Measurements from ENCODE around the gene METTL16.
"Not testable (repeated sequence)": the region's sequence is repeated elsewhere in the genome, so short reads cannot be mapped to it uniquely, and the experiment has no call there.

The METTL16 gene

GRCh38 chr17:2545393-2545792, 33.7 kb upstream of the METTL16 start:
- in situ Hi-C loops (cut with HindIII; ENCODE audit: low sequenced_read_pairs), result no loop called here
- no peak for TF ChIP-seq CTCF (IDR thresholded peaks at IDR 0.05; ENCODE audit: low read depth, low read length)
- H3K4me3 ChIP-seq (ENCODE audit: low read depth, low read length), result no peak overlapping the region
- DNase-seq (ENCODE audit: low read depth, low spot score), result no peak

GRCh38 chr17:2542456-2542855, 30.8 kb upstream of the METTL16 start:
- TF ChIP-seq CTCF (IDR thresholded peaks at IDR 0.05; ENCODE audit: low read depth, low read length), result no peak
- no peak for DNase-seq (ENCODE audit: low read depth, low spot score)
- no peak overlapping the region for H3K4me3 ChIP-seq (ENCODE audit: low read depth, low read length)
- in situ Hi-C loops (cut with HindIII; ENCODE audit: low sequenced_read_pairs), result no loop called here

GRCh38 chr17:2542056-2542455, 30.4 kb upstream of the METTL16 start:
- DNase-seq (ENCODE audit: low read depth, low spot score), result no peak
- no peak overlapping the region for H3K4me3 ChIP-seq (ENCODE audit: low read depth, low read length)
- no peak for TF ChIP-seq CTCF (IDR thresholded peaks at IDR 0.05; ENCODE audit: low read depth, low read length)
- in situ Hi-C loops (cut with HindIII; ENCODE audit: low sequenced_read_pairs), result no loop called here

- in situ Hi-C loops (cut with HindIII; ENCODE audit: low sequenced_read_pairs); H3K4me3 ChIP-seq (ENCODE audit: low read depth, low read length); DNase-seq (ENCODE audit: low read depth, low spot score): not testable (repeated sequence)
These were observed 25.9 kb upstream of the METTL16 start for GRCh38 chr17:2537579-2537978.

GRCh38 chr17:2532146-2532720, 20.5 kb upstream of the METTL16 start:
- H3K4me3 ChIP-seq (ENCODE audit: low read depth, low read length), result no peak overlapping the region
- no peak for DNase-seq (ENCODE audit: low read depth, low spot score)
- no peak for TF ChIP-seq CTCF (IDR thresholded peaks at IDR 0.05; ENCODE audit: low read depth, low read length)
- in situ Hi-C loops (cut with HindIII; ENCODE audit: low sequenced_read_pairs), result no loop called here

GRCh38 chr17:2531243-2531954, 19.7 kb upstream of the METTL16 start:
- H3K4me3 ChIP-seq (ENCODE audit: low read depth, low read length), result not testable (repeated sequence)

GRCh38 chr17:2521775-2522410, 10.2 kb upstream of the METTL16 start:
- in situ Hi-C loops (cut with HindIII; ENCODE audit: low sequenced_read_pairs); DNase-seq (ENCODE audit: low read depth, low spot score); H3K4me3 ChIP-seq (ENCODE audit: low read depth, low read length): not testable (repeated sequence)

More at GRCh38 chr17:2531243-2531954, 19.7 kb upstream of the METTL16 start:
- DNase-seq (ENCODE audit: low read depth, low spot score); in situ Hi-C loops (cut with HindIII; ENCODE audit: low sequenced_read_pairs): not testable (repeated sequence)

GRCh38 chr17:2521257-2521656, 9.6 kb upstream of the METTL16 start:
- no peak for DNase-seq (ENCODE audit: low read depth, low spot score)
- in situ Hi-C loops (cut with HindIII; ENCODE audit: low sequenced_read_pairs), result no loop called here
- TF ChIP-seq CTCF (IDR thresholded peaks at IDR 0.05; ENCODE audit: low read depth, low read length), result no peak
- H3K4me3 ChIP-seq (ENCODE audit: low read depth, low read length), result no peak overlapping the region
